Lung (tissue), 12 donors: ENCODE measurements around the gene LYPD4. TPM values are rescaled to one million over a fixed set of nuclear protein-coding genes. Genes with fewer than 3 reads are reported as not detected.
"Not testable (repeated sequence)": the region's sequence is repeated elsewhere in the genome, so short reads cannot be mapped to it uniquely, and the experiment has no call there.

Experiments
- ATAC-seq: fragments of 200-7000 bp; cut with Tn5 transposase; one replicate; pipeline ENCODE4 v1.9.1; 2020; ENCODE audit warnings: moderate number of reproducible peaks; ENCODE audit not compliant: insufficient read depth, low FRiP score
- DNase-seq, 3 donors: peaks; one replicate each; pipeline ENCODE4 v3.0.0-alpha.2; 2013 to 2017
- H3K27ac ChIP-seq, 2 donors: one replicate each; pipeline ENCODE4 v1.5.1; 2013; ENCODE audit warnings: mild to moderate bottlenecking in 2 of 2, moderate library complexity in 2 of 2, control low read depth in 1 of 2, inconsistent platforms in 1 of 2, low read depth in 1 of 2, low read length in 1 of 2
- H3K27me3 ChIP-seq, 3 donors: one replicate each; pipeline ENCODE4 v1.5.1; 2013; ENCODE audit warnings: low read length in 2 of 3; ENCODE audit not compliant: control insufficient read depth in 3 of 3, insufficient read depth in 3 of 3
- H3K36me3 ChIP-seq, 4 donors: one replicate each; pipeline ENCODE4 v1.5.1; 2013; ENCODE audit warnings: low read length in 4 of 4, mild to moderate bottlenecking in 1 of 4, moderate library complexity in 1 of 4; ENCODE audit not compliant: control insufficient read depth in 4 of 4, insufficient read depth in 4 of 4
- H3K4me1 ChIP-seq, 5 donors: one replicate each; pipeline ENCODE4 v1.5.1; 2013; ENCODE audit warnings: low read length in 5 of 5, mild to moderate bottlenecking in 2 of 5, moderate library complexity in 1 of 5; ENCODE audit not compliant: control insufficient read depth in 5 of 5, insufficient read depth in 5 of 5
- H3K4me3 ChIP-seq: one replicate; pipeline ENCODE4 v1.5.1; 2013; ENCODE audit warnings: mild to moderate bottlenecking, control low read depth, moderate library complexity
- H3K9ac ChIP-seq, 2 donors: one replicate each; pipeline ENCODE4 v1.5.1; 2013; ENCODE audit warnings: low read length in 2 of 2, control low read depth in 1 of 2; ENCODE audit not compliant: insufficient read depth in 1 of 2
- H3K9me3 ChIP-seq, 4 donors: one replicate each; pipeline ENCODE4 v1.5.1; 2013; ENCODE audit warnings: low read length in 3 of 4, mild to moderate bottlenecking in 1 of 4, moderate library complexity in 1 of 4; ENCODE audit not compliant: control insufficient read depth in 4 of 4, insufficient read depth in 3 of 4
- CTCF ChIP-seq: IDR thresholded peaks from 2 replicates; pipeline ENCODE4 v1.5.1; 2012; ENCODE audit warnings: mild to moderate bottlenecking; ENCODE audit errors: control extremely low read depth, extremely low read depth
- WGBS, 2 donors: extraction: QIAGEN DNeasy Blood & Tissue Kit; methylation state at CpG; one replicate each; pipeline ENCODE4 v1.1.7; 2013; 5-methylcytosine and 5-hydroxymethylcytosine counted together
- polyA plus RNA-seq, 2 donors: library from polyadenylated mRNA; stranded (reverse); fragments of 200-250 nt; gene quantifications; one replicate each; pipeline ENCODE4 v1.2.1, GENCODE V29; 2013
- total RNA-seq, 2 donors: library from RNA; depleted of rRNA in 1 of 2; stranded (reverse); fragments of >200 nt in 1 of 2; gene quantifications; one replicate each; pipeline ENCODE4 v1.2.1, GENCODE V29; 2014 to 2021
- donor health status: control.
- donor health status: control.
- donor health status: Bipolar disorder and iron deficiency.
- donor health status: healthy.
- donor health status: DM: yes; HTN: yes; CAD: no.

The LYPD4 gene
- total and polyA plus RNA-seq, 4 donors: not detected

- Histone ChIP-seq H3K9ac (no peak overlapping the region), H3K27ac (no peak overlapping the region), H3K27me3 (peaks cover 0 to 3% (median 0%) of the 10 kb centered on the region in 3 donors), H3K4me3 (no peak overlapping the region), H3K9me3 (no peaks in the 10 kb centered on the region), H3K36me3 (no peaks in the 10 kb centered on the region), H3K4me1 (peaks cover 0 to 11% (median 0%) of the 10 kb centered on the region in 5 donors)
- no peak for ATAC-seq
- no peak for TF ChIP-seq CTCF
- no peak for DNase-seq
- WGBS, 2 donors: 91 to 93% methylated on average over 21 of the region's 21 CpGs
Measured at GRCh38 chr19:41879080-41879479, 34.6 kb upstream of the LYPD4 start.

DNA sequence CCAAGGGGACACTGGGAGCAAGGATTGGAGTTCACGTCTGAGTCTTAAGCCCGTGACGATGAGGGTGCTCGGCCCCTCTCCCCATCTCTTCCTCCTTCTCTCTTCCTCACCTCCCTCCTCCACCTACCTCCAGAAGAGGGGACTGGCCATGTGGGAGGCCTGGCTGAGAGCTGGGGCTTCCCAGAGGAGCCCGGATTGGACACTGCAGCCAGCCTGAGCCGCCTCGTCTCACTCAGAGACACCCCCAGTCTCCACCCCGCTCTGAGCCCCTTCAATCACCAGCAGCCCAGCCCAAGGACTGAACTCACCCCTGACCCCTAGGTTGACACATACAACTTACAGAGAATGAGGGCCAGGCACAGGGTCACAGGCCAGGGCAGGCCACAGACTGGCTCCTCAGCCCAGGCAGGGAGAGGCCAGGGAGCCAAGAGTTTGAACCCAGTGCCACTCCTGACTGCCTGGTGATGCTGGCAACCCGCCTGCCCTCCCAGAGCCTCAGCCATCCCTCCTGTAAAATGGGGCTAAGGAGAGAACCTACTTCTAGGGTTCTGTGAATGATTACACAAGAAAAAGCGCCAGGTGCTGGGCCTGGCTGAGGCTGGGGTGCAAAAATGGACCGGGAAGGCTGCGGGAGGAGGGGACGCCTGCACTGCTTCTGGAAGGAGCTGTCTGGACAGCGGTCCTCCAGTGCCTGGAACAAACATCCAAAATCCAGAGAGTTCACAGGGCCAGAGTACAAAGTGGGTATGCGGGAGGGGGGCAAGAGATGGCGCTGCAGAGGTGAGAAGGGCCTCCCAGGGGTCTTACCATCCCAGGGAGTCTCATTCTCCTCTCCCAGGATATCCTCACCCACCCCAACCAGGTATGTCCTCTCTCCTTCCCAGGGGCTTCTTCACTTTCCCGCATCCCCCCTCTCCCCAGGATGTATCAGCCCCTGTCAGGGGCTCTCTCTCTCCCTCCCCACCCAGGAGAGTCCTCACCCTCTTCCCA is 33.7 kb upstream of the LYPD4 start:
- Histone ChIP-seq H3K36me3 (no peaks in the 10 kb centered on the region), H3K27ac (no peak overlapping the region), H3K27me3 (peaks cover 0 to 3% (median 0%) of the 10 kb centered on the region in 3 donors), H3K4me3 (no peak overlapping the region), H3K4me1 (peaks cover 0 to 5% (median 0%) of the 10 kb centered on the region in 5 donors), H3K9me3 (no peaks in the 10 kb centered on the region), H3K9ac (no peak overlapping the region)
- DNase-seq (no peak), ATAC-seq (no peak)
- no peak for TF ChIP-seq CTCF
- 61 to 73% methylated on average over 17 of the region's 17 CpGs for WGBS, 2 donors

- no peak for DNase-seq
- H3K9ac ChIP-seq: no peak within 1 kb of the TSS
- peaks cover 0 to 3% (median 0%) of the 10 kb centered on the region in 3 donors for H3K27me3 ChIP-seq
- H3K36me3 ChIP-seq: no peaks in the 10 kb centered on the region
- H3K4me3 ChIP-seq: no peak within 1 kb of the TSS
- H3K27ac ChIP-seq: peak within 1 kb of the TSS in 1 of 2 donors; percentile 26
- no peaks in the 10 kb centered on the region for H3K9me3 ChIP-seq
- WGBS, 2 donors: 24 to 59% methylated on average over 9 of the region's 9 CpGs
- ATAC-seq: no peak
- TF ChIP-seq CTCF: no peak
- no peaks in the 10 kb centered on the region for H3K4me1 ChIP-seq
Measured at GRCh38 chr19:41876847-41877832, 32.7 kb upstream of the LYPD4 start, which contains the start of gene CD79A. TSS of gene CD79A (plus strand) at chr19:41877279. CDS start at chr19:41877305, 26 bp downstream.

DNA sequence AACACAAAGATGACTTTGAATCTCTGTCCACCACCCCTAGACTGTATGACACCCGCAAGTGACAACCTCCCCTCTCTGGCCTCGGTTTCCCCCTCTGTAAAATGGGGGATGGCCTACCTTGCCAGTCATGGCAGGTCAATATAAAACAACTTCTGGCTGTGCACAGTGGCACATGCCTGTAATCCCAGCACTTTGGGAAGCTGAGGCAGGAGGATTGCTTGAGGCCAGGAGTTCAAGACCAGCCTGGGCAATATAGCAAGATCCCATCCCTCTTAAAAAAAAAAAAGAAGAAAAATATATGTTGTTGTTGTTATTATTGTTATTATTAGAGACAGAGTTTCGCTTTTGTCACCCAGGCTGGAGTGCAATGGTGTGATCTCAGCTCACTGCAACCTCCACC is 31.5 kb upstream of the LYPD4 start:
- not testable (repeated sequence) for H3K27me3 ChIP-seq, H3K36me3 ChIP-seq, H3K4me1 ChIP-seq, H3K9me3 ChIP-seq, H3K4me3 ChIP-seq, DNase-seq, H3K9ac ChIP-seq, ATAC-seq
- 82 to 83% methylated on average over 3 of the region's 3 CpGs for WGBS, 2 donors
- H3K27ac ChIP-seq: peak overlapping the region in 1 of 2 donors; percentile 25
